Muscle layer of colon (tissue), 2 donors: Measurements from ENCODE around the gene TBC1D4.

ENCODE experiments used
- H3K27ac ChIP-seq: one replicate; pipeline ENCODE4 v1.7.0; 2013; ENCODE audit warnings: low read depth, mild to moderate bottlenecking, low read length, moderate library complexity
- H3K27me3 ChIP-seq, 2 donors: one replicate each; pipeline ENCODE4 v1.7.0; 2013; ENCODE audit warnings: low read length in 2 of 2, mild to moderate bottlenecking in 2 of 2; ENCODE audit not compliant: insufficient read depth in 2 of 2, control insufficient read depth in 1 of 2
- H3K36me3 ChIP-seq: one replicate; pipeline ENCODE4 v1.7.0; 2013; ENCODE audit warnings: mild to moderate bottlenecking, low read length; ENCODE audit not compliant: insufficient read depth
- H3K4me1 ChIP-seq: one replicate; pipeline ENCODE4 v1.7.0; 2013; ENCODE audit warnings: mild to moderate bottlenecking, low read length; ENCODE audit not compliant: insufficient read depth
- H3K4me3 ChIP-seq, 2 donors: one replicate each; pipeline ENCODE4 v1.7.0; 2013; ENCODE audit warnings: low read length in 2 of 2, low read depth in 1 of 2, mild to moderate bottlenecking in 1 of 2, moderate library complexity in 1 of 2
- H3K9ac ChIP-seq: one replicate; pipeline ENCODE4 v1.7.0; 2013; ENCODE audit warnings: low read length
- H3K9me3 ChIP-seq: one replicate; pipeline ENCODE4 v1.7.0; 2013; ENCODE audit warnings: mild to moderate bottlenecking, low read length
- donor health status: abdominal sarcoma.
- donor health status: Adenocarcinoma of cecum.

TBC1D4 gene

GRCh38 chr13:75339635-75340374 lies 142.2 kb downstream of the TBC1D4 start:
- Histone ChIP-seq H3K4me1 (no peaks in the 10 kb centered on the region), H3K9me3 (no peaks in the 10 kb centered on the region), H3K27me3 (no peaks in the 10 kb centered on the region), H3K9ac (no peak overlapping the region), H3K27ac (no peak overlapping the region), H3K36me3 (no peaks in the 10 kb centered on the region), H3K4me3 (no peak overlapping the region)

GRCh38 chr13:75334634-75335447 lies 147.1 kb downstream of the TBC1D4 start:
- H3K9me3 ChIP-seq = no peaks in the 10 kb centered on the region
- H3K27me3 ChIP-seq = no peaks in the 10 kb centered on the region
- H3K9ac ChIP-seq = no peak overlapping the region
- peaks cover 13% of the 10 kb centered on the region for H3K4me1 ChIP-seq
- H3K27ac ChIP-seq = no peak overlapping the region
- H3K4me3 ChIP-seq = no peak overlapping the region
- H3K36me3 ChIP-seq = no peaks in the 10 kb centered on the region

GRCh38 chr13:75333103-75333502 lies 148.9 kb downstream of the TBC1D4 start:
- no peaks in the 10 kb centered on the region for H3K36me3 ChIP-seq
- H3K9ac ChIP-seq = no peak overlapping the region
- no peak overlapping the region for H3K27ac ChIP-seq
- no peaks in the 10 kb centered on the region for H3K27me3 ChIP-seq
- H3K9me3 ChIP-seq = no peaks in the 10 kb centered on the region
- no peak overlapping the region for H3K4me3 ChIP-seq
- H3K4me1 ChIP-seq = peaks cover 13% of the 10 kb centered on the region

- Histone ChIP-seq H3K27ac (no peak overlapping the region), H3K9ac (no peak overlapping the region), H3K36me3 (no peaks in the 10 kb centered on the region), H3K27me3 (no peaks in the 10 kb centered on the region), H3K9me3 (no peaks in the 10 kb centered on the region), H3K4me3 (no peak overlapping the region), H3K4me1 (peaks cover 13% of the 10 kb centered on the region)
These were observed 150.1 kb downstream of the TBC1D4 start for GRCh38 chr13:75331792-75332349.

GRCh38 chr13:75330770-75331169 lies 151.2 kb downstream of the TBC1D4 start:
- Histone ChIP-seq H3K9ac (no peak overlapping the region), H3K27ac (no peak overlapping the region), H3K4me1 (peaks cover 13% of the 10 kb centered on the region), H3K36me3 (no peaks in the 10 kb centered on the region), H3K27me3 (no peaks in the 10 kb centered on the region), H3K4me3 (no peak overlapping the region), H3K9me3 (no peaks in the 10 kb centered on the region)

- Histone ChIP-seq H3K9me3 (no peaks in the 10 kb centered on the region), H3K36me3 (no peaks in the 10 kb centered on the region)
These were observed 152.2 kb downstream of the TBC1D4 start for GRCh38 chr13:75329723-75330122.

GRCh38 chr13:75329097-75329496 lies 152.9 kb downstream of the TBC1D4 start:
- no peak overlapping the region for H3K27ac ChIP-seq

More at GRCh38 chr13:75329723-75330122, 152.2 kb downstream of the TBC1D4 start:
- H3K27me3 ChIP-seq = no peaks in the 10 kb centered on the region
- H3K27ac ChIP-seq = no peak overlapping the region
- peaks cover 13% of the 10 kb centered on the region for H3K4me1 ChIP-seq
- no peak overlapping the region for H3K9ac ChIP-seq
- no peak overlapping the region for H3K4me3 ChIP-seq

GRCh38 chr13:75327135-75327510 lies 154.8 kb downstream of the TBC1D4 start:
- H3K4me3 ChIP-seq = no peak overlapping the region
- H3K36me3 ChIP-seq = no peaks in the 10 kb centered on the region
- no peaks in the 10 kb centered on the region for H3K9me3 ChIP-seq
- H3K4me1 ChIP-seq = peaks cover 13% of the 10 kb centered on the region
- no peaks in the 10 kb centered on the region for H3K27me3 ChIP-seq
- H3K9ac ChIP-seq = no peak overlapping the region
- no peak overlapping the region for H3K27ac ChIP-seq

More at GRCh38 chr13:75329097-75329496, 152.9 kb downstream of the TBC1D4 start:
- Histone ChIP-seq H3K27me3 (no peaks in the 10 kb centered on the region), H3K9ac (no peak overlapping the region), H3K36me3 (no peaks in the 10 kb centered on the region), H3K4me3 (no peak overlapping the region), H3K4me1 (peaks cover 13% of the 10 kb centered on the region), H3K9me3 (no peaks in the 10 kb centered on the region)

GRCh38 chr13:75326173-75327134 lies 155.5 kb downstream of the TBC1D4 start:
- no peaks in the 10 kb centered on the region for H3K27me3 ChIP-seq
- no peak overlapping the region for H3K9ac ChIP-seq
- H3K27ac ChIP-seq = no peak overlapping the region
- H3K4me1 ChIP-seq = peaks cover 8% of the 10 kb centered on the region
- H3K36me3 ChIP-seq = no peaks in the 10 kb centered on the region
- no peak overlapping the region for H3K4me3 ChIP-seq
- H3K9me3 ChIP-seq = no peaks in the 10 kb centered on the region

GRCh38 chr13:75325711-75326110 lies 156.3 kb downstream of the TBC1D4 start:
- no peak overlapping the region for H3K9ac ChIP-seq
- H3K4me3 ChIP-seq = no peak overlapping the region
- no peaks in the 10 kb centered on the region for H3K27me3 ChIP-seq
- no peaks in the 10 kb centered on the region for H3K36me3 ChIP-seq
- no peak overlapping the region for H3K27ac ChIP-seq
- H3K4me1 ChIP-seq = peaks cover 7% of the 10 kb centered on the region
- H3K9me3 ChIP-seq = no peaks in the 10 kb centered on the region
